ENCODE results near the gene RMND1.

Gene RMND1

DNA sequence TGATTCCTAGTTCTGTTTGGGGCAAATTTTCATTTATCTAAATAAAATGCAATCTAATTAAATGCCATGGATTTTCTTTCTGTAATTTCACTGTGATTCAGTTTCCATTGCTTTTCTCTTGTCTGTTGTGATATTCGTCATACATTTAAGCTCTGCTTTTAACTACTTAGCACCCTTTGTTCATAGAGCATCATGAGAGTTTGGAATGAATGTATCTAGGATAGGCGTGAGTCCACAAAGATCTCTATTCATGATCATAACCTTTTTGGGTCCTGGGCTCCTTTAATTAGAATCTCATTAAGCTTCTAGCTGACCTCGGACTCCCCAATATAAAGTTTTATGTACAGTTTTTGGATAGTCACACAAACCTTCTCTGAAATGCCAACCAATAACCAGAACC, 93.5 kb downstream of the RMND1 start:
- TF ChIP-seq, protein P1, sequence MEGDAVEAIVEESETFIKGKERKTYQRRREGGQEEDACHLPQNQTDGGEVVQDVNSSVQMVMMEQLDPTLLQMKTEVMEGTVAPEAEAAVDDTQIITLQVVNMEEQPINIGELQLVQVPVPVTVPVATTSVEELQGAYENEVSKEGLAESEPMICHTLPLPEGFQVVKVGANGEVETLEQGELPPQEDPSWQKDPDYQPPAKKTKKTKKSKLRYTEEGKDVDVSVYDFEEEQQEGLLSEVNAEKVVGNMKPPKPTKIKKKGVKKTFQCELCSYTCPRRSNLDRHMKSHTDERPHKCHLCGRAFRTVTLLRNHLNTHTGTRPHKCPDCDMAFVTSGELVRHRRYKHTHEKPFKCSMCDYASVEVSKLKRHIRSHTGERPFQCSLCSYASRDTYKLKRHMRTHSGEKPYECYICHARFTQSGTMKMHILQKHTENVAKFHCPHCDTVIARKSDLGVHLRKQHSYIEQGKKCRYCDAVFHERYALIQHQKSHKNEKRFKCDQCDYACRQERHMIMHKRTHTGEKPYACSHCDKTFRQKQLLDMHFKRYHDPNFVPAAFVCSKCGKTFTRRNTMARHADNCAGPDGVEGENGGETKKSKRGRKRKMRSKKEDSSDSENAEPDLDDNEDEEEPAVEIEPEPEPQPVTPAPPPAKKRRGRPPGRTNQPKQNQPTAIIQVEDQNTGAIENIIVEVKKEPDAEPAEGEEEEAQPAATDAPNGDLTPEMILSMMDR (IDR thresholded peaks at IDR 0.05), result no peak

DNA sequence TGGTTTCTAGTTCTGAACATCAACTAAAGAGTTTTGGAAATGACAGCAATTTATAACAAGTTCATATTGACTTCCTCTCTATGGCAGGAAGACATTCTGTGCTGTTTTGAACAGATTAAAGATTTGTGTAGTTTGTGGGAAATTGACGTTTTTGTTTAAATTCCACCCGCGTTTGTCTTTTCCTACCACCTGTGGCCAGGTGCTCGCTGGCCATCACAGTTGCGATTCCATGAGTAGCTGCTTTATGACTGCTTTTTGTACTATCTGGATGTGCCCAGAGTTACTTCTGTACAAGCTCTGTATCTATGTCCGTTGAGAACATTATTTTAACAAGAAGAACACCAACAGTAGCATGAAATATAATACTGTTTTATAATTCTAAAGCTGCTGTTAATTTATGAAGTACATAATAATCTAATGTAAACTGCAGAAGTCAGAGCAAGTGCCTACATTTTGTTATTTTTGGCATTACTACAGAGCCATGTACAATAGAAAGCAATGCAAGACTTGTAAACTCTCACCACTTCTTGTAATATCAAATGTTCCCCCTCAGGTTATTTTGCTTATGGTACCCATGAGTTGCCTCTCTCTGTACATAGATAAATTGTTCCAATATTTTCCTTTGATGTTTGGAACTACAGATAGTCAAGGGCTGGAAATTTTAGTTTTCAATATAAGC, 94.0 kb downstream of the RMND1 start:
- TF ChIP-seq, protein P1 (IDR thresholded peaks at IDR 0.05), result no peak

Measured in LNCAP (cell line).